A549 (cell line): ENCODE data around the gene TPP2. TPM values are rescaled to one million over a fixed set of nuclear protein-coding genes. Genes with fewer than 3 reads are reported as not detected.

Experiments used
- ATAC-seq, 2 experiments: fragments of 200-7000 bp in 1 of 2; fragments of >200 bp in 1 of 2; cut with Nextera tagmentation in 1 of 2; cut with Tn5 transposase in 1 of 2; 3 replicates each; pipeline versions ENCODE4 v1.8.0 to v1.9.1; 2018 to 2020; ENCODE audit warnings: mild to moderate bottlenecking in 1 of 2, moderate library complexity in 1 of 2
- CTCF ChIA-PET: fragments of 300-600 bp; sonication (Branson Sonifier 250); formaldehyde crosslinking; extraction: SDS; loops from one replicate; lab custom pipeline; 2021; ENCODE audit warnings: antibody characterized with exemption, inconsistent platforms; lab: Yijun Ruan, JAX
- POLR2A ChIA-PET: fragments of 350-600 bp; formaldehyde crosslinking; extraction: SDS; loops from one replicate; lab custom pipeline; 2021; ENCODE audit warnings: antibody characterized with exemption, inconsistent platforms; lab: Yijun Ruan, JAX
- DNase-seq, 2 experiments: peaks; one replicate each; pipeline versions ENCODE4 v3.0.0 to v3.0.0-alpha.2; 2011 to 2016; ENCODE audit warnings: low read depth in 1 of 2, low spot score in 1 of 2
- FAIRE-seq: peaks from 2 replicates; lab custom pipeline; 2011; peaks lifted over from hg19 to GRCh38; lab: Jason Lieb, UNC
- H3K27ac ChIP-seq, 2 experiments: fragments of >200 bp; sonication (Bioruptor Twin); formaldehyde crosslinking; 3 replicates each; pipeline ENCODE4 v1.5.1; 2016 to 2017
- H3K4me1 ChIP-seq: fragments of >200 bp; sonication (Bioruptor Twin); formaldehyde crosslinking; 3 replicates; pipeline ENCODE4 v1.6.1; 2016
- H3K4me2 ChIP-seq: fragments of >200 bp; sonication (Bioruptor Twin); formaldehyde crosslinking; 3 replicates; pipeline ENCODE4 v1.6.1; 2016
- H3K4me3 ChIP-seq: fragments of >200 bp; sonication (Bioruptor Twin); formaldehyde crosslinking; 3 replicates; pipeline ENCODE4 v1.5.1; 2016
- H3K9me3 ChIP-seq: fragments of >200 bp; sonication (Bioruptor Twin); formaldehyde crosslinking; 3 replicates; pipeline ENCODE4 v1.6.1; 2016
- CBX2 ChIP-seq: fragments of 200-600 bp; sonication (generic); IDR thresholded peaks from 2 replicates; pipeline ENCODE4 v1.6.1; 2016; ENCODE audit warnings: low read depth, mild to moderate bottlenecking, borderline replicate concordance
- CEBPB ChIP-seq, 2 experiments: fragments of >200 bp in 1 of 2; sonication (Bioruptor Twin) in 1 of 2; formaldehyde crosslinking in 1 of 2; IDR thresholded peaks; 2 replicates each; pipeline ENCODE4 v1.6.1; 2012 to 2016
- CHD2 ChIP-seq: fragments of 150-350 bp; IDR thresholded peaks from 2 replicates; pipeline ENCODE4 v1.6.1; 2014; ENCODE audit warnings: low read length; ENCODE audit not compliant: partially characterized antibody
- EHMT2 ChIP-seq: fragments of 200-600 bp; sonication (generic); IDR thresholded peaks from 2 replicates; pipeline ENCODE4 v1.6.1; 2016; ENCODE audit warnings: antibody characterized with exemption, low read depth, mild to moderate bottlenecking, moderate library complexity
- EP300 ChIP-seq, 2 experiments: fragments of >200 bp; sonication (Bioruptor Twin); formaldehyde crosslinking; IDR thresholded peaks; 2 replicates in 1 of 2; 3 replicates in 1 of 2; pipeline ENCODE4 v1.6.1; 2016 to 2017
- ESRRA ChIP-seq: fragments of 150-350 bp; IDR thresholded peaks from 2 replicates; pipeline ENCODE4 v1.6.1; 2014; ENCODE audit warnings: mild to moderate bottlenecking, low read length, borderline replicate concordance
- GATA3 ChIP-seq: IDR thresholded peaks from 2 replicates; pipeline ENCODE4 v1.6.1; 2012; ENCODE audit warnings: borderline replicate concordance
- HEYL ChIP-seq: fragments of 250-450 bp; sonication (Bioruptor Pico); IDR thresholded peaks from 2 replicates; pipeline ENCODE4 v1.8.0; 2021; ENCODE audit warnings: mild to moderate bottlenecking, moderate library complexity
- HOXB13 ChIP-seq: fragments of 250-450 bp; sonication (Bioruptor Pico); IDR thresholded peaks from 2 replicates; pipeline ENCODE4 v1.5.0; 2020; ENCODE audit warnings: low read depth, mild to moderate bottlenecking, moderate library complexity
- HOXB5 ChIP-seq: fragments of 250-450 bp; sonication (Bioruptor Pico); IDR thresholded peaks from 2 replicates; pipeline ENCODE4 v1.5.0; 2020; ENCODE audit warnings: mild to moderate bottlenecking, moderate library complexity
- JUN ChIP-seq, 2 experiments: fragments of >200 bp; sonication (Bioruptor Twin); formaldehyde crosslinking; IDR thresholded peaks; 2 replicates in 1 of 2; 3 replicates in 1 of 2; pipeline ENCODE4 v1.6.1; 2016 to 2017
- MAFK ChIP-seq: fragments of 450-650 bp; IDR thresholded peaks from 2 replicates; pipeline ENCODE4 v1.6.1; 2014; ENCODE audit not compliant: partially characterized antibody
- NPAS2 ChIP-seq: fragments of 250-450 bp; sonication (Bioruptor Pico); IDR thresholded peaks from 2 replicates; pipeline ENCODE4 v1.8.0; 2022; ENCODE audit warnings: mild to moderate bottlenecking, moderate library complexity, borderline replicate concordance
- PHF8 ChIP-seq: fragments of 200-600 bp; sonication (generic); IDR thresholded peaks from 2 replicates; pipeline ENCODE4 v1.6.1; 2016; ENCODE audit warnings: low read depth, mild to moderate bottlenecking, antibody characterized with exemption, moderate library complexity, borderline replicate concordance
- POLR2AphosphoS2 ChIP-seq: conservative IDR thresholded peaks from 2 replicates; pipeline ENCODE4 v1.6.1; 2012; ENCODE audit warnings: low read length, improper control_type of control experiment, inconsistent platforms
- RARB ChIP-seq: fragments of 250-450 bp; sonication (Bioruptor Pico); IDR thresholded peaks from 2 replicates; pipeline ENCODE4 v1.8.0; 2021; ENCODE audit warnings: mild to moderate bottlenecking, moderate library complexity
- RCOR1 ChIP-seq: fragments of 150-350 bp; IDR thresholded peaks from 2 replicates; pipeline ENCODE4 v1.6.1; 2014; ENCODE audit warnings: antibody characterized with exemption, low read length, low read depth
- SREBF2 ChIP-seq: fragments of 450-650 bp; IDR thresholded peaks from 2 replicates; pipeline ENCODE4 v1.6.1; 2014; ENCODE audit warnings: mild to moderate bottlenecking, moderate library complexity
- TP53 ChIP-seq: fragments of 250-450 bp; sonication (Bioruptor Pico); IDR thresholded peaks from 2 replicates; pipeline ENCODE4 v1.5.0; 2021; ENCODE audit warnings: mild to moderate bottlenecking, moderate library complexity
- ZC3H11A ChIP-seq: fragments of 450-650 bp; IDR thresholded peaks from 2 replicates; pipeline ENCODE4 v1.6.1; 2014; ENCODE audit warnings: antibody characterized with exemption, mild to moderate bottlenecking
- ZSCAN20 ChIP-seq: fragments of 250-450 bp; sonication (Bioruptor Pico); IDR thresholded peaks from 2 replicates; pipeline ENCODE4 v1.8.0; 2022; ENCODE audit warnings: mild to moderate bottlenecking, moderate library complexity
- WGBS: methylation state at CpG from one replicate; pipeline ENCODE4 v1.1.6; 2017; ENCODE audit errors: missing lambda C conversion rate; 5-methylcytosine and 5-hydroxymethylcytosine counted together
- polyA plus RNA-seq, 4 experiments: library from polyadenylated mRNA; depleted of rRNA in 3 of 4; stranded (reverse); fragments of >200 nt; fragmentation: RNase III in 1 of 4; extraction: RNeasy Plus Mini Kit Qiagen cat#74134 plus additional on column Dnase treatment in 1 of 4; gene quantifications; 2 replicates in 3 of 4; 3 replicates in 1 of 4; pipeline ENCODE4 v1.2.3, GENCODE V29; 2011 to 2017
- TF ChIP-seq, protein P1 (sequence below): fragments of 250-450 bp; sonication (Bioruptor Pico); IDR thresholded peaks from 2 replicates; pipeline ENCODE4 v1.5.0; 2020; ENCODE audit warnings: low read depth, mild to moderate bottlenecking, moderate library complexity
- TF ChIP-seq, protein P2 (sequence below): fragments of 250-450 bp; sonication (Bioruptor Pico); IDR thresholded peaks from 2 replicates; pipeline ENCODE4 v1.5.0; 2021; ENCODE audit warnings: mild to moderate bottlenecking, moderate library complexity, borderline replicate concordance
- TF ChIP-seq, protein P3 (sequence below): IDR thresholded peaks from 2 replicates; pipeline ENCODE4 v1.6.1; 2012
- TF ChIP-seq, protein P4 (sequence below): IDR thresholded peaks from 2 replicates; pipeline ENCODE4 v1.6.1; 2012
- TF ChIP-seq, protein P5 (sequence below): fragments of >200 bp; sonication (Bioruptor Twin); formaldehyde crosslinking; IDR thresholded peaks from 3 replicates; pipeline ENCODE4 v1.5.1; 2016

TPP2 gene
- polyA plus RNA-seq, 2 of the 4 experiments (the other 2 are of a cell fraction), result 18.6 to 28.4 TPM

DNA sequence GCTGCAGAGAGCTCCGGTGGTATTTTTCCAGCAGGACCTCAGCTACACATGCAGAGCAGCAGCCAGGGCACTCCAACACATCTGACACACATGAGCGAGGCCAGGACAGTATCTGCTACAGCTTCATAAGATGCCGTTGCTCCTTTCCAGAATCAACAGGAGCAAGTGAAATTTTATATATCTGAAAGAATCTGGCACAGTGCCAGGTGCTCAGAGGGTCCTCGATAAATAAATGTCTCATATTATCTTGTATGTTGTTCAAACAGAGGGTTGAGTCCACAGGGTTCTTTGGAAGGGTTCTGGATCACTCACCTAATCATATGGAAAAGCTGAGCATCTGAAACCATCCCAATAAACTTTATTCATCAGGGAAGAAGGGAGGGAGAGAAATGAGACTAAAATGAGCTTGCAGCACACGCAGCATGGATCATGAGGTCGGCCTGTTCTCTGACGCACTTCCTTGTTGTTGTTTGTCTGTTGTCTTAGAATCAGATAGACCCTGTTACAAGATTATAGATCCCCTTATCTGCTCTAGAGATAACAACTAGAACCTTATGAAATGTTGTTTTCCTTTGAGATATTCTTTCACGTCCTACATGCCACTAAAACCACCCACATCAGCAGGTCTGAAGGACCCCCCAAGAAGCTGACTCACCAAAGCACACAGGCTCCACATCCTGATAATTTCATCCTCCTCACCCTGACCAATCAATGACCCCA is 101.3 kb downstream of the TPP2 start:
- no peak overlapping the region for H3K4me2 ChIP-seq
- no peak for FAIRE-seq
- H3K4me1 ChIP-seq, result no peaks in the 10 kb centered on the region
- H3K27ac ChIP-seq, result no peak overlapping the region
- CTCF ChIA-PET, result no interaction called here
- H3K4me3 ChIP-seq, result no peak overlapping the region
- WGBS, result 34% methylated on average over 8 of the region's 8 CpGs
- POLR2A ChIA-PET, result no interaction called here
- H3K9me3 ChIP-seq, result no peaks in the 10 kb centered on the region
- DNase-seq, result no peak
- no peak for ATAC-seq
- no peak for TF ChIP-seq EP300 (IDR thresholded peaks at IDR 0.05)
- no peak for TF ChIP-seq NPAS2 (CRISPR knock-in tag)
- TF ChIP-seq, protein P1, sequence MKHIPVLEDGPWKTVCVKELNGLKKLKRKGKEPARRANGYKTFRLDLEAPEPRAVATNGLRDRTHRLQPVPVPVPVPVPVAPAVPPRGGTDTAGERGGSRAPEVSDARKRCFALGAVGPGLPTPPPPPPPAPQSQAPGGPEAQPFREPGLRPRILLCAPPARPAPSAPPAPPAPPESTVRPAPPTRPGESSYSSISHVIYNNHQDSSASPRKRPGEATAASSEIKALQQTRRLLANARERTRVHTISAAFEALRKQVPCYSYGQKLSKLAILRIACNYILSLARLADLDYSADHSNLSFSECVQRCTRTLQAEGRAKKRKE, result no peak
- no peak for TF ChIP-seq HEYL
- no peak for TF ChIP-seq TP53 (CRISPR knock-in tag)
- TF ChIP-seq CHD2, result no peak
- TF ChIP-seq, protein P2, sequence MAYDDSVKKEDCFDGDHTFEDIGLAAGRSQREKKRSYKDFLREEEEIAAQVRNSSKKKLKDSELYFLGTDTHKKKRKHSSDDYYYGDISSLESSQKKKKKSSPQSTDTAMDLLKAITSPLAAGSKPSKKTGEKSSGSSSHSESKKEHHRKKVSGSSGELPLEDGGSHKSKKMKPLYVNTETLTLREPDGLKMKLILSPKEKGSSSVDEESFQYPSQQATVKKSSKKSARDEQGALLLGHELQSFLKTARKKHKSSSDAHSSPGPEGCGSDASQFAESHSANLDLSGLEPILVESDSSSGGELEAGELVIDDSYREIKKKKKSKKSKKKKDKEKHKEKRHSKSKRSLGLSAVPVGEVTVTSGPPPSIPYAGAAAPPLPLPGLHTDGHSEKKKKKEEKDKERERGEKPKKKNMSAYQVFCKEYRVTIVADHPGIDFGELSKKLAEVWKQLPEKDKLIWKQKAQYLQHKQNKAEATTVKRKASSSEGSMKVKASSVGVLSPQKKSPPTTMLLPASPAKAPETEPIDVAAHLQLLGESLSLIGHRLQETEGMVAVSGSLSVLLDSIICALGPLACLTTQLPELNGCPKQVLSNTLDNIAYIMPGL (CRISPR knock-in tag), result no peak
- TF ChIP-seq EHMT2, result no peak
- TF ChIP-seq, protein P3, sequence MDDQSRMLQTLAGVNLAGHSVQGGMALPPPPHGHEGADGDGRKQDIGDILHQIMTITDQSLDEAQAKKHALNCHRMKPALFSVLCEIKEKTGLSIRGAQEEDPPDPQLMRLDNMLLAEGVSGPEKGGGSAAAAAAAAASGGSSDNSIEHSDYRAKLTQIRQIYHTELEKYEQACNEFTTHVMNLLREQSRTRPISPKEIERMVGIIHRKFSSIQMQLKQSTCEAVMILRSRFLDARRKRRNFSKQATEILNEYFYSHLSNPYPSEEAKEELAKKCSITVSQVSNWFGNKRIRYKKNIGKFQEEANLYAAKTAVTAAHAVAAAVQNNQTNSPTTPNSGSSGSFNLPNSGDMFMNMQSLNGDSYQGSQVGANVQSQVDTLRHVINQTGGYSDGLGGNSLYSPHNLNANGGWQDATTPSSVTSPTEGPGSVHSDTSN, result no peak
- TF ChIP-seq HOXB5 (CRISPR knock-in tag), result no peak

DNA sequence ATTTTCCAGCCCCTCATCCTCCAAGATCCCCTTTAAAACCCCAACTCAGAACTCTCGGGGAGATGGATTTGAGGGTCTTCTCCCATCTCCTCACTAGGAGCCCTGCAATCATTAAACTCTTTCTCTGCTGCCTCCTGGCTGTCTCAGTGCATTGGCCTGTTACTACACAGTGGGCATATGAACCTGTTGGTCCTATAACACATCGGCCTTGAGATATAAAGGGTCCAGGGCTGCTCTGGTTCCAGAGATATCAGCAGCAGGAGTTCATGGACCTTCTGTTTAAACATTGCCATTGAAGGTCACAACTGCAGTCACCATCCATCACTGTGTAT is 101.8 kb downstream of the TPP2 start:
- POLR2A ChIA-PET, result no interaction called here
- Histone ChIP-seq H3K4me1 (no peaks in the 10 kb centered on the region), H3K27ac (no peak overlapping the region), H3K9me3 (no peaks in the 10 kb centered on the region), H3K4me3 (no peak overlapping the region), H3K4me2 (no peak overlapping the region)
- CTCF ChIA-PET, result no interaction called here
- WGBS, result 39% methylated on average over 2 of the region's 2 CpGs
- ATAC-seq (no peak), FAIRE-seq (no peak), DNase-seq (no peak)
- no peak for TF ChIP-seq ZSCAN20
- no peak for TF ChIP-seq MAFK
- no peak for TF ChIP-seq RARB (CRISPR knock-in tag)
- TF ChIP-seq RCOR1, result no peak
- TF ChIP-seq ZC3H11A, result no peak
- TF ChIP-seq GATA3, result no peak
- no peak for TF ChIP-seq CEBPB (IDR thresholded peaks at IDR 0.05)
- no peak for TF ChIP-seq SREBF2
- TF ChIP-seq ESRRA, result no peak
- no peak for TF ChIP-seq EHMT2
- no peak for TF ChIP-seq PHF8
- no peak for TF ChIP-seq CHD2
- TF ChIP-seq JUN (IDR thresholded peaks at IDR 0.05), result no peak
- TF ChIP-seq, protein P4, sequence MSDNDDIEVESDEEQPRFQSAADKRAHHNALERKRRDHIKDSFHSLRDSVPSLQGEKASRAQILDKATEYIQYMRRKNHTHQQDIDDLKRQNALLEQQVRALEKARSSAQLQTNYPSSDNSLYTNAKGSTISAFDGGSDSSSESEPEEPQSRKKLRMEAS, result no peak
- TF ChIP-seq HOXB13 (CRISPR knock-in tag), result no peak
- TF ChIP-seq POLR2AphosphoS2, result no peak
- TF ChIP-seq CBX2, result no peak
- TF ChIP-seq, protein P5, sequence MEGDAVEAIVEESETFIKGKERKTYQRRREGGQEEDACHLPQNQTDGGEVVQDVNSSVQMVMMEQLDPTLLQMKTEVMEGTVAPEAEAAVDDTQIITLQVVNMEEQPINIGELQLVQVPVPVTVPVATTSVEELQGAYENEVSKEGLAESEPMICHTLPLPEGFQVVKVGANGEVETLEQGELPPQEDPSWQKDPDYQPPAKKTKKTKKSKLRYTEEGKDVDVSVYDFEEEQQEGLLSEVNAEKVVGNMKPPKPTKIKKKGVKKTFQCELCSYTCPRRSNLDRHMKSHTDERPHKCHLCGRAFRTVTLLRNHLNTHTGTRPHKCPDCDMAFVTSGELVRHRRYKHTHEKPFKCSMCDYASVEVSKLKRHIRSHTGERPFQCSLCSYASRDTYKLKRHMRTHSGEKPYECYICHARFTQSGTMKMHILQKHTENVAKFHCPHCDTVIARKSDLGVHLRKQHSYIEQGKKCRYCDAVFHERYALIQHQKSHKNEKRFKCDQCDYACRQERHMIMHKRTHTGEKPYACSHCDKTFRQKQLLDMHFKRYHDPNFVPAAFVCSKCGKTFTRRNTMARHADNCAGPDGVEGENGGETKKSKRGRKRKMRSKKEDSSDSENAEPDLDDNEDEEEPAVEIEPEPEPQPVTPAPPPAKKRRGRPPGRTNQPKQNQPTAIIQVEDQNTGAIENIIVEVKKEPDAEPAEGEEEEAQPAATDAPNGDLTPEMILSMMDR, result no peak
